PFSK-1 (cell line): ENCODE data around the gene PID1.

Experiments used
- POLR2AphosphoS5 ChIP-seq: IDR thresholded peaks from 2 replicates; pipeline ENCODE4 v1.6.1; 2012; ENCODE audit warnings: low read depth, mild to moderate bottlenecking, control low read depth, low read length, moderate library complexity
- TAF1 ChIP-seq: IDR thresholded peaks from 2 replicates; pipeline ENCODE4 v1.6.1; 2012; ENCODE audit warnings: low read length, control low read depth, borderline replicate concordance; ENCODE audit not compliant: insufficient read depth

DNA sequence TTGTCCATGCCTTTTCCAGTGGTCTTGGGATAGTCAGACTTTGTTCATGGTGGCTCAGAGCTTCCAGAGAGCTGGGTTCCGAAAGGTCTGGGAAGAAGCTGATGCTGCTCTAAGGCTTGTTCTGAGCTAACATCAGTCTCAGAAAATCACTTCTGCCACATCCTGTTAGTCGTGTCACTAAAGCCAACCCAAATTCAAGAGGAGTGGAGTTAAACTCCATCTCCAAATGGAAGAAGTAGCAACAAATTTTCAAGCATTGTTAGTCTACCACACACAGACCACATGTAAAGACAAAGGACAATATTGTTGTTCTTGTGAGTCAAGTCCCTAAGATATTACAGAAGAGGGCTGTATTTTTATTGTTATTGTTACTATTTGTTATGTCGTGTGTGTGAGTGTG lies 77.8 kb downstream of the PID1 start:
- TF ChIP-seq POLR2AphosphoS5 (no peak), TAF1 (no peak)
